Ascending aorta (tissue), 2 donors: ENCODE results near the gene PRKCB. TPM values are rescaled to one million over a fixed set of nuclear protein-coding genes. Genes with fewer than 3 reads are reported as not detected.
A peak's percentile ranks its signal among the peaks of the same experiment; 100 is the strongest.

ENCODE experiments used
- DNase-seq, 2 donors: peaks; one replicate each; pipeline ENCODE4 v3.0.0-alpha.2; 2019; ENCODE audit warnings: low spot score in 2 of 2
- H3K27ac ChIP-seq, 2 donors: fragments of 200-600 bp; sonication (generic); one replicate each; pipeline ENCODE4 v1.5.1; 2016 to 2017; ENCODE audit warnings: mild to moderate bottlenecking in 1 of 2
- H3K27me3 ChIP-seq: fragments of 200-600 bp; sonication (generic); one replicate; pipeline ENCODE4 v1.5.1; 2017
- H3K36me3 ChIP-seq, 2 donors: fragments of 200-600 bp; sonication (generic); one replicate each; pipeline ENCODE4 v1.5.1; 2016
- H3K4me1 ChIP-seq, 2 donors: fragments of 200-600 bp; sonication (generic); one replicate each; pipeline ENCODE4 v1.5.1; 2016 to 2017; ENCODE audit warnings: mild to moderate bottlenecking in 1 of 2
- H3K4me3 ChIP-seq, 2 donors: fragments of 200-600 bp; sonication (generic); one replicate each; pipeline ENCODE4 v1.5.1; 2016 to 2017; ENCODE audit warnings: mild to moderate bottlenecking in 1 of 2
- H3K9me3 ChIP-seq, 2 donors: fragments of 200-600 bp; sonication (generic); one replicate each; pipeline ENCODE4 v1.5.1; 2016
- CTCF ChIP-seq, 3 experiments: fragments of 200-600 bp in 2 of 3; fragments of 450-650 bp in 1 of 3; sonication (generic) in 2 of 3; IDR thresholded peaks; one replicate each; pipeline ENCODE4 v1.5.1; 2016 to 2019; ENCODE audit warnings: antibody characterized with exemption in 3 of 3, mild to moderate bottlenecking in 1 of 3, moderate library complexity in 1 of 3
- intact Hi-C: fragments of 100-400 bp; cut with DNase I; formaldehyde crosslinking; loops from one replicate; pipeline ENCODE4 v1.15.1; 2023
- total RNA-seq: library from RNA; depleted of rRNA; stranded (reverse); fragments of >200 nt; gene quantifications from one replicate; pipeline ENCODE4 v1.1.0, GENCODE V29; 2016

Gene PRKCB
- total RNA-seq, 1 donor from 2014 or later = 1.2 TPM

- intact Hi-C loops = no loop called here
- no peaks in the 10 kb centered on the region for H3K27me3 ChIP-seq
- DNase-seq = peak in 1 of 2 donors; percentile 22
Observed at GRCh38 chr16:24070851-24071250, 235.1 kb downstream of the PRKCB start.

GRCh38 chr16:24071666-24072360, 236.0 kb downstream of the PRKCB start:
- Histone ChIP-seq H3K36me3 (no peaks in the 10 kb centered on the region), H3K9me3 (no peaks in the 10 kb centered on the region), H3K4me3 (no peak overlapping the region), H3K27me3 (no peaks in the 10 kb centered on the region), H3K27ac (no peak overlapping the region), H3K4me1 (no peaks in the 10 kb centered on the region)
- intact Hi-C loops = no loop called here
- peak in 1 of 2 donors; percentile 37 for DNase-seq
- TF ChIP-seq CTCF (IDR thresholded peaks at IDR 0.05) = no peak

More at GRCh38 chr16:24070851-24071250, 235.1 kb downstream of the PRKCB start:
- Histone ChIP-seq H3K9me3 (no peaks in the 10 kb centered on the region), H3K4me3 (no peak overlapping the region), H3K36me3 (no peaks in the 10 kb centered on the region), H3K4me1 (no peaks in the 10 kb centered on the region), H3K27ac (no peak overlapping the region)
- no peak for TF ChIP-seq CTCF (IDR thresholded peaks at IDR 0.05)

- Histone ChIP-seq H3K27me3 (no peaks in the 10 kb centered on the region), H3K4me3 (no peak overlapping the region), H3K9me3 (no peaks in the 10 kb centered on the region), H3K4me1 (no peaks in the 10 kb centered on the region), H3K27ac (no peak overlapping the region), H3K36me3 (no peaks in the 10 kb centered on the region)
- intact Hi-C loops = no loop called here
- TF ChIP-seq CTCF (IDR thresholded peaks at IDR 0.05) = no peak
- no peak for DNase-seq
Observed at GRCh38 chr16:24073321-24073720, 237.5 kb downstream of the PRKCB start.

- intact Hi-C loops = no loop called here
- Histone ChIP-seq H3K9me3 (no peaks in the 10 kb centered on the region), H3K4me1 (no peaks in the 10 kb centered on the region), H3K27ac (no peak overlapping the region), H3K4me3 (no peak overlapping the region), H3K27me3 (no peaks in the 10 kb centered on the region), H3K36me3 (no peaks in the 10 kb centered on the region)
- no peak for DNase-seq
- TF ChIP-seq CTCF (IDR thresholded peaks at IDR 0.05) = no peak
Observed at GRCh38 chr16:24074574-24074973, 238.8 kb downstream of the PRKCB start.

GRCh38 chr16:24075302-24075701, 239.5 kb downstream of the PRKCB start:
- TF ChIP-seq CTCF (IDR thresholded peaks at IDR 0.05) = no peak
- Histone ChIP-seq H3K36me3 (no peaks in the 10 kb centered on the region), H3K4me1 (no peaks in the 10 kb centered on the region), H3K27ac (no peak overlapping the region), H3K27me3 (no peaks in the 10 kb centered on the region), H3K4me3 (no peak overlapping the region), H3K9me3 (no peaks in the 10 kb centered on the region)
- DNase-seq = no peak
- intact Hi-C loops = no loop called here
